Activated CD4-positive, alpha-beta T cell treated with anti-CD3 and anti-CD28 coated beads, Interleukin-2, Interleukin-4, amounts not matched to agents 100 ng/mL and 50 ng/mL, durations not matched to agents 16 hours and 8 hours (primary cell): ENCODE measurements around the gene NLK.
"Not testable (repeated sequence)": the region's sequence is repeated elsewhere in the genome, so short reads cannot be mapped to it uniquely, and the experiment has no call there.

Experiments used
- DNase-seq: peaks from one replicate; pipeline ENCODE4 v3.0.0-alpha.2; 2020; ENCODE audit warnings: low spot score

The NLK gene

GRCh38 chr17:28155405-28155804, 112.9 kb downstream of the NLK start:
- DNase-seq: not testable (repeated sequence)

- no peak for DNase-seq
These were observed 116.5 kb downstream of the NLK start for GRCh38 chr17:28159004-28159403.

GRCh38 chr17:28159924-28160323, 117.4 kb downstream of the NLK start:
- no peak for DNase-seq

GRCh38 chr17:28160610-28161009, 118.1 kb downstream of the NLK start:
- DNase-seq: no peak

- no peak for DNase-seq
These were observed 118.8 kb downstream of the NLK start for GRCh38 chr17:28161311-28161710.

- DNase-seq: no peak
These were observed 124.0 kb downstream of the NLK start for GRCh38 chr17:28166478-28166877.

- no peak for DNase-seq
These were observed 127.3 kb downstream of the NLK start for GRCh38 chr17:28169621-28170349.

GRCh38 chr17:28170771-28171170, 128.3 kb downstream of the NLK start:
- DNase-seq: no peak

- DNase-seq: no peak
These were observed 130.6 kb downstream of the NLK start for GRCh38 chr17:28173031-28173561.

GRCh38 chr17:28173801-28174200, 131.3 kb downstream of the NLK start:
- no peak for DNase-seq

- peak; percentile 41 for DNase-seq
These were observed 132.0 kb downstream of the NLK start for GRCh38 chr17:28174352-28175046.

- no peak for DNase-seq
These were observed 134.9 kb downstream of the NLK start for GRCh38 chr17:28177351-28177750.

GRCh38 chr17:28178800-28179199, 136.3 kb downstream of the NLK start:
- DNase-seq: no peak

- DNase-seq: peak; percentile 6
These were observed 138.0 kb downstream of the NLK start for GRCh38 chr17:28180449-28180848.

GRCh38 chr17:28181568-28181967, 139.1 kb downstream of the NLK start:
- no peak for DNase-seq

GRCh38 chr17:28182559-28182958, 140.1 kb downstream of the NLK start:
- no peak for DNase-seq

- no peak for DNase-seq
These were observed 143.2 kb downstream of the NLK start for GRCh38 chr17:28185658-28186057.

GRCh38 chr17:28186472-28186871, 144.0 kb downstream of the NLK start:
- not testable (repeated sequence) for DNase-seq

GRCh38 chr17:28187931-28188330, 145.5 kb downstream of the NLK start:
- no peak for DNase-seq

- DNase-seq: no peak
These were observed 146.4 kb downstream of the NLK start for GRCh38 chr17:28188841-28189263.

GRCh38 chr17:28189667-28190066, 147.2 kb downstream of the NLK start:
- no peak for DNase-seq

- no peak for DNase-seq
These were observed 148.5 kb downstream of the NLK start for GRCh38 chr17:28191018-28191417.

GRCh38 chr17:28193241-28193640, 150.8 kb downstream of the NLK start:
- DNase-seq: no peak
